HFF-Myc (cell line): ENCODE measurements around the gene NRP1.
A peak's percentile ranks its signal among the peaks of the same experiment; 100 is the strongest.

Experiments used
- DNase-seq: peaks from one replicate; pipeline ENCODE4 v3.0.0-alpha.2; 2011; ENCODE audit warnings: low read depth; ENCODE audit errors: extremely low read depth
- H3K4me3 ChIP-seq: replicated peaks from 2 replicates; pipeline ENCODE4 v1.5.1; 2011; ENCODE audit warnings: low read depth, mild to moderate bottlenecking, control low read depth, low read length
- CTCF ChIP-seq: IDR thresholded peaks from 2 replicates; pipeline ENCODE4 v1.5.1; 2012; ENCODE audit warnings: mild to moderate bottlenecking, low read depth, low read length, control low read depth; ENCODE audit errors: missing control alignments

Gene NRP1

GRCh38 chr10:33376976-33377657, 42.6 kb upstream of the NRP1 start:
- TF ChIP-seq CTCF: no peak
- H3K4me3 ChIP-seq: peak overlapping the region; percentile 17
- no peak for DNase-seq

GRCh38 chr10:33376476-33376875, 42.0 kb upstream of the NRP1 start:
- DNase-seq: no peak
- TF ChIP-seq CTCF: no peak

GRCh38 chr10:33373263-33373662, 38.8 kb upstream of the NRP1 start:
- TF ChIP-seq CTCF: no peak
- no peak overlapping the region for H3K4me3 ChIP-seq
- DNase-seq: no peak

More at GRCh38 chr10:33376476-33376875, 42.0 kb upstream of the NRP1 start:
- no peak overlapping the region for H3K4me3 ChIP-seq

GRCh38 chr10:33371234-33371633, 36.8 kb upstream of the NRP1 start:
- no peak for DNase-seq
- TF ChIP-seq CTCF: no peak
- no peak overlapping the region for H3K4me3 ChIP-seq

- DNase-seq: no peak
- H3K4me3 ChIP-seq: no peak overlapping the region
- TF ChIP-seq CTCF: no peak
These were observed 36.0 kb upstream of the NRP1 start for GRCh38 chr10:33370434-33370930.

GRCh38 chr10:33368086-33368485, 33.6 kb upstream of the NRP1 start:
- H3K4me3 ChIP-seq: no peak overlapping the region
- no peak for TF ChIP-seq CTCF
- no peak for DNase-seq
